HG03196 (cell line): ENCODE measurements around the gene CNP.

ENCODE experiments used
- ATAC-seq: cut with Tn5 transposase; IDR thresholded peaks from one replicate; pipeline ENCODE4 v1.9.1; 2021; ENCODE audit not compliant: unreplicated experiment

Gene CNP

GRCh38 chr17:41971721-41972523, 5.3 kb downstream of the CNP start:
- ATAC-seq = no peak

DNA sequence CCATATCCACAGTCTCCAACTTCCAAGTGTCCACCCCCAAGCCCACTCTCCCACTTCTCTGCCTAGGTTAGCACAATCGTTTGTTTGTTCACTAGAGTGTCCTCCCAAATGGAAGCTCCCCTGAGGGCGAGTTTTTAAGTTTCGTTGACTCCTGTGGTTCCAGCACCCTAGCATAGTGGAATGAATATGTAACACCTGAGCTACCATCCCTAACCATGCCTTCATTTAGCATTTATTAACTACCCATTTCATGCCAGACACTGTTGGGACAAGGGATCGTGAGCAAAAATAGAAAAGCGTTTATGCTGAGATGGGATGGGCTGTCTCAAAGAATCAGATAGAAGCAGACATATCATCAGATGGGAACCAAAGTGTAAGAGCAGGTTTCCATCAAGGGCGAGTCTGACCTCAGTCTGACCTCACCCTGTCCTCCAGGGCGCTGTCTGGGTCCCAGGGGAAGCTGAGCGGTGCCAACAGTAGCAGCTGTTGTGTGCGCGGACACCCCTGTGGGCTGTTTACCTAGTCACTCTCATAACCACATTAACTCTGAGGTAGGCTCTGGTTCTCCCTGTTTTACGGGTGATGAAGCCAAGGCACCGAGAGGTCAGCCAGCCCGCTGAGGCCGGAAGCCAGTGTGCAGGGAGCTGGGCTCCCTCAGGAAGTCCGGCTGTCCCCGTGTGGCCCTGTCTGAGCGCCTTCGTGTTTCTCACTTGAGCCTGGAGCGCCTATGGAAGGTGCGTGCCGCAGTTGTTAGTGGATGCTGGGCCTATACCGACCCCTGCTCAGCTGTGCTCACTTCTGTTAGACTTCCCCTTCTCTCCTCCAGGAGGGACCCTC, 6.2 kb downstream of the CNP start:
- ATAC-seq = peak; percentile 42

GRCh38 chr17:41973408-41973811, 6.8 kb downstream of the CNP start:
- no peak for ATAC-seq

GRCh38 chr17:41974031-41974430, 7.4 kb downstream of the CNP start:
- no peak for ATAC-seq

GRCh38 chr17:41974658-41975057, 8.1 kb downstream of the CNP start:
- ATAC-seq = no peak

DNA sequence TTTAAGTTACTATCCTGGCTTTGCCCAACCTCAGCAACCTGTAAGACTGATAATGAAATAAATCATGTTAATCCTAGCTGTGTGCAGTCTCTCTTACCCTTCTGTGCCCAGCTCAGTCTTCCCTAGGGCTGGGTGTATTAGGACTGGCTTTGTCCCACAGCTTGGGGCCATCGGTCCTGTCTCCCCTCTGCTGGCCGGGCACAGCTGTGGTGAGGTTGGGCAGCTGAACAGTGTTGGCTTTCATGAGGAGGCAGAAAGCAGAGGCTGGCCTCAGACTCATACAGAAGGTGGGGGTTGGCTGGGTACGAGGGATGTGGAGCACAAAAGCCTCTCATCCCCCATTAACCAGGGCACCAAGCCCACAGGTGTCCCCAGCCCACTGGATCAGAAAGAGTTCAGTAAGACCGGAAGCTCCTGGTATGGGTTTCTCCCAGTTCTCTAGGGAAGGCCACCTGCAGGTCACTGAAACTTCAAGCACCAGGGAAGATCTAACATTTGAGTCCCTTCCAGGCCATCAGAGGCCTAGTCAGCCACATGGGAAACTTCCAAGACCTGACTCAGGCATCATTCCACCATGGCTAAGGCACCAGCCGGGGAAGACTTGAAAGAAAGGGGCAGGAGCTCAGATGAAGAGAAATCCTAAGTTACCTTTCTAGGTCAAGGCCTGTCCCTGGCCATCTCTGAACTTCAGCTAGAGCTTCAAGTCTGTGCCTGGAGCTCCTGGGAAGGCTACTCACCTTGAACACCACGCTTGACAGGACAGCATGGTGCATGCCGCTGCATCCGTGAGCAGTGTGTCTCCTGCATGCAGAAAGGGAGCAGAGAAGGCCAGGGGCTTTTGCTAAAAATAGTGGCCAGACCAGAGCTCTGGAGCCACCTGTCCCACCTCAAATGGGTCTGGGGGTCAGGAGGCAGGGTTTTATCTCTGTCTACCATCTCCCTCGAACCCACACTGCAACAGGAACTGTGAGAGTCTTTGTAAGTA, 8.8 kb downstream of the CNP start:
- no peak for ATAC-seq

- no peak for ATAC-seq
Measured at GRCh38 chr17:41976142-41976768, 9.7 kb downstream of the CNP start.

GRCh38 chr17:41977991-41978390, 11.4 kb downstream of the CNP start:
- no peak for ATAC-seq

DNA sequence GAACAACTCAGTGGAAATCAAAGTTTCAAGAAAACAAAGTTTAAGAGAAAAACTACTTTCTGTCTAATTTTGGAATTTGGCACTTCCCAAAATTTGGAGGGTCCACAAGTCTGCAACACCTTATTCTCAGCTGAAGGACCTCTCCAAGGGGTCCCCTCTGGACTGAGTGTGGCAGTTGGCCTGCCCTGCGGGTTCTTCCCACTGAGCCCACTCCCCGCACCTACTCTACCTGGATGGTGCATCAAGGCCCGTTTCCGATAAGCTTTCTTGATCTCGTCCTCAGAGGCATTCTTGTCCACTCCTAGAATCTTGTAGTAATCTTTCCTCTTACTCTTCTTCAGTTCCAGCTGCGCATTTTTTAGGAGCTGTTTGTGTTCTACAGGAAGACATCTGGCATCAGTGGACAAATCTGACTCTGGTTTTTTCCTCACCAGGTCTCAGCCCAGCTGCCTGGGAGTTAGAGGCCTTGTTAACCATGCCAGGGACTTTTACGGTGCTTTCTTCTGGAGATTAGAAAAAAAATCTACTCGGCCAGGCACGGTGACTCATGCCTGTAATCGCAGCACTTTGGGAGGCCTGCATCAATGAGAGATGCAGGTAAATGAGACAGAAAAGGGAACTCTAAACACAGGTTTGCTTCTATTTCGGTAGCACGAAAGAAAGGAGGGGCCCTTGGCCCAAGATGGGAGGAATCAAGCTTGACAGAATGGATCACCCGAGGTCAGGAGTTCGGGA, 15.6 kb downstream of the CNP start:
- no peak for ATAC-seq

DNA sequence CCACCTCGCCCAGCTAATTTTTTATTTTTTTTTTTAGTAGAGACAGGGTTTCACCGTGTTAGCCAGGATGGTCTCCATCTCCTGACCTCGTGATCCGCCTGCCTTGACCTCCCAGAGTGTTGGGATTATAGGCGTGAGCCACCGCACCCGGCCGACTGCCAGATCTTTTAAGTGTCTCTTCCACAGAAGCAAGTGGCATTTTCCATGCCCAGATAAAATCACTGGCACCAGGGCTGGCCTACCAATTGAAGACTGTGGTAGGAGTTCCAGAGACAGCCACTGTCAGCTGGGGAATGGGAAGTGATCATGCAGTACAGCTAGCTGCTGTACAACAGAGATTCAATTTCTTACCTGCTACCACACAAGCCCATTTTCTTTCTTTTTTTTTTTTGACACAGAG, 17.9 kb downstream of the CNP start:
- ATAC-seq = no peak

- no peak for ATAC-seq
Measured at GRCh38 chr17:41985919-41986318, 19.3 kb downstream of the CNP start.

GRCh38 chr17:41986634-41987033, 20.0 kb downstream of the CNP start:
- ATAC-seq = no peak

- no peak for ATAC-seq
Measured at GRCh38 chr17:41987642-41988041, 21.0 kb downstream of the CNP start.

DNA sequence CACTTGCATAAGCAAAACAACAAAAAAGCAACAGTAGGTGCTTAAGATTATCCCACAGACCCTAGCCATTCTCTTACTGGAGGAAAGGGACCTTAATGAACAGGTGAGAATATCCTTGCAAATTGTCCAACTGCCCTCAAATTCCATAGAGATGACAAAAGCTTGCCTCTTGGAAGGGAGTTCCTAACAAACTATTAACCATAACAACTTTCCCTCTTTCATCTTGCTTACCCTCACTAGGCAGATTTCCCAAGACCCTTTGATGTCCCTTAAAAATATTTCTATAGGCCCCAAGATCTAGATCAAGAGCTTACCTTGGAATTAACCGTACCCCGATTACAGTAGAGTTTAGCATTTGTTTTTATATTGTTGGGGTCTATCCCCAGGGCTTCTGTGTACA, 21.8 kb downstream of the CNP start:
- no peak for ATAC-seq

GRCh38 chr17:41989702-41990419, 23.3 kb downstream of the CNP start:
- ATAC-seq = no peak

- no peak for ATAC-seq
Measured at GRCh38 chr17:41992576-41992975, 26.0 kb downstream of the CNP start.

GRCh38 chr17:41996855-41997164, 30.2 kb downstream of the CNP start:
- ATAC-seq = no peak

DNA sequence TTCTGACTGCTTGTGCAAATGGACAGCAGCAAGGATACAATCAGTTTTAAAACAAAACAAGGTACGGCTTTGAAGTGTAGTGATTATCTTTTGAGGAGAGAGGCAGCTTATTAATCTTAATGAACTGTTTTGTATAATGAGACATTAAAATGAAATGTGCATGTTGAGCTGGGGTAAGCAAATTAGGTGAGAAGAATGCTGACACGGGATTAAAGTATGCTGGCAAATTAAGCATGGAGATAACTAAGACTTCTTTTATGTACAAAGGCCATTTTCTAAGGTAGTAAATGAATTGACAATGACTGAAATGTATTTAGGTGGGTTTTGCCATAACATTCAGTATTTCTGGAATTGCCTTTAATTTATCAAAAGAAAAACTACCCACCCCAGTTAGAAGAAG, 31.9 kb downstream of the CNP start:
- ATAC-seq = no peak

DNA sequence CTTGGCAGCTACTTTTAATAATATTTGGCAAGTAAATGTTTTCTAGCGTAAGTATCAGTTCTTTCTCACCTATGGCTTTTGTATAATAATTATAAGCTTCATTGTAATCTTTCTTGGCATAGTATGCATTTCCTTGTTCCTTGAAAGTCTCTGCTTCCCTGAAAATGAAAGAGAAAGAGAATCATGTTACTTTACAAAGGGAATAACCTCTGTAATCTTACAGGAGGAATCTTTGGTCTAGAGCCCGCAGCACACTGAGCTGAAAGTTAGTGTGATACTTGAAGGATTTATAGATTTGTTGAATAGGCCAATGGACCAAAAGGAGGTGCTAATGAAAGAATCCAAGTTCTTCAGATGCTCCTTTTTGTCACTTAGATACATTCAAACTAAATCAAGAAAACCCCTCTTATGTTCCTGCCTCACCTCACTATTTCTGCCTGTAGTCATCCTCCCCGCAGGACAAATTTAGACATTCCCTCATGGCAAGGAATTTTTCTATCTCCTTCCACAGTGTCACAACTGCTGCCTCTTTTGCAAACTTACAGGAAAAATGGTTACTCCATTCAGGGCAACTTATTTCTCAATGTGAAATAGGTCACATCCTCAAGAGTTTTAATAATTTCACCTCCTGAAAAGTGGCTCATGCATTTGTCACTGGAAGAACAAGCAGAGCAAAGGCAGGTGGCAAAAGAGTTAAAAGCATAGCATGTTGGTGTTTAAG, 34.0 kb downstream of the CNP start:
- no peak for ATAC-seq
